COLO668 (cell line): ENCODE measurements around the gene PRAC2.

ENCODE experiments used
- DNase-seq: peaks from one replicate; lab custom pipeline; 2025; ENCODE audit not compliant: unreplicated experiment; lab: John Stamatoyannopoulos, UW

PRAC2 gene

DNA sequence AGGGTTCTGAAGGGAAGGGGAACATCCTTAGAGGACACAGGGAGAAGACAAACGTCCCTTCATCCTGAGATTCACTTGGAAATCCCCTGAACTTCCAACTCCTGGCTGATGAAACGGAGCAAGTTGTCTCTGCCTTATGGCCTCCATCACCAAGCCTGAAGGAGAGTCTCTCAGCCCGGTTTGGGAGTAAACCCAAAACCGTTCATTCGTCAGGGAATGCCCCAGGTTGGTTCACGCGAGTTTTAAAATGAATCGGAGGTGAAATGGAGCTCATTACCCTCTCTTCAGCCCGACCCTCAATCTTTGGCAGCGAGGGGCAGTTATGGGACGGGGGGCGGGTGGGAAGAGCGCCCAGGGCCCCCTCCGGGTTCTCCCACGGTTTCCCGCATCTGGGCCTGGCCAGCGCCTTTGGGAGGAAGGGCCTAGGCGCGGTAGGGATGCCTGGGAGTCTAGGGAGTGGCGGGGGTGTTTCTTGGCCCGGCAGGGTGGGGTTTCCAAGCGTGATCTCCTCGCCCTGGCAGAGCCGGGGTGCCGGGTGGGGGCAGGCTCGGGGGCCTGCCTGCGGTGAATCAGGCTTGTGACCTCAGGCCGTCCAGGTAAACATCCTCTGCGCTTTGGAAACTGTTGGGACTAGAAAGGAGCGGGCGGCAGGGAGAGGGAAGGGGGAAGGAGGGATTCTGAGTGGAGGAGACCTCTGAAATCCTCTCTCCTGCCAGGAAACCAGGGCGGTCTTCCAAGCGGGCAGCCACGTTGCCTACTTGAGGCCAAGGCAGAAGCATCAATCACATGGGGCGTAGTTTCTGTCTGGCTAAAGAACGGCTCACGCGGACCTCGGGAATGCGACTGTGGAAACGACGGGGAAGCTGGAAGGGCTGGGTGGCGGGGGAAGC, 29.7 kb downstream of the PRAC2 start:
- DNase-seq = no peak

DNA sequence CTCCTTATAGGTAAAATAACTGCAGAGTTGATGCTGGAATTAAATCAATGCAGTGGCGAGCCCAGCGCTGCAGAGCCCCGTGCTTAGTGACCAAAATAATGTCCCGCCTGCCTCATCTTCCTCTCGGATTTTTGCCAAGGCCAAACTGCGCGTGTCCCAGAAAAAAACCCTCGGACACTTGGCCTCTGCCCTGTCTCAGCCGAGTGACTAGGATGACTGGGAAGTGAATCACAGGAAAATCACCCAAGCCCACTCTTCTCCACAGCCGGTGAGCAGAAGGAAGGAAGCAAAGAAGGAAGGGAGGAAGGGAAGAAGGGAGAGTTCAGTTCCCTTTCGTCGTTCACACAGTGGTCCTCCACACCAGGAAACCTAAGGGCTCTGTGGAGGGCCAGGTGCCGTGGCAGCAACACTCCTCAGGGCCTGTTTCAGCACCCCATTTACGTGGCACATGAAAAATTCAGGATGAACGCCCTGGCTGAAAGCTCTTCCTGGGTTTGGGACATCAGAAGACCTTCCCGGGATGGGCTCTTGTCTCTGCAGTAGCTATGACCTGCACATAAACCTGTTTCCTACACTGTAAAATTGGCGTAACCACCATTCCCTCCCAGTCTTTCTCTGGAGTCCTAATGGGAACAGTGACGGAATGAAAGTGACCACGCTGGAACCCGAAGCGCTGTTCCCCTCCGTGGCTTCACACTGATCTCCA, 31.0 kb downstream of the PRAC2 start:
- DNase-seq = no peak

DNA sequence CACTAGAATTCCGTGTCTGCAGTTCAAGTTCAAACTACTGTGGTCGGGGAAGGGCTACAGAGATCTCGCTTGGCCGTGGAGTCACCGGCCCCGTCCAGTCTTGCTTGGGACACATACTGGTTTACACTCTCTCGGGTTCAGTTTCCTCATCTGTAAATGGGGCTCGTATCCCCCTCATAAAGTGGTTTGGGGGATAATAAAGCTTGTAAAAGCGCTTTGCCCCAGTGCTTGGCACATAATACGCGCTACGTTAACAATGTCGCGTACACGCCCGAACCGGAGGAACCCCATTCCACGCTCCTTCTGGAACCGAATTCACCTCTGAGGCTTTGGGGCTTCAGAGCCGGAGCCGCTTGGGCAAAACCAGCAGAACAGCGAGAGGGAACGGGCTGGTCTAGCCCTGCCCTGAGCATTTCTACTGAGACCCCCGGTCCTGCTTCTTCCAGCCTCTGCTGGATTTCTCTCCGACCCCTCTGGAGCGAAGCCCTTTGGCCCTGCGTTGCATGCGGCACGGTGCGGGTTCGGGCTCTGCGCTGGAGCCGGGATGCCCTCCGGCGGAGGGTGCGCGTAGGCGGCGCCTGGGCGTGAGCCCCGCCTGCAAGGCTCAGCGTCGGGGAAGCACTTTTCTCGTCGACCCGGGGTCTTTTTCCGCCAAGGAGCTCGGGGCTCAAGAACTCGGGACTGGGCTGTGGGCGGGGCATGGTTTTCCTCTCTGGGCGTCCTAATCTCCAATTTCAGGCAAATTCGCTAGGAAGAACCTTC, 31.7 kb downstream of the PRAC2 start:
- DNase-seq = no peak

DNA sequence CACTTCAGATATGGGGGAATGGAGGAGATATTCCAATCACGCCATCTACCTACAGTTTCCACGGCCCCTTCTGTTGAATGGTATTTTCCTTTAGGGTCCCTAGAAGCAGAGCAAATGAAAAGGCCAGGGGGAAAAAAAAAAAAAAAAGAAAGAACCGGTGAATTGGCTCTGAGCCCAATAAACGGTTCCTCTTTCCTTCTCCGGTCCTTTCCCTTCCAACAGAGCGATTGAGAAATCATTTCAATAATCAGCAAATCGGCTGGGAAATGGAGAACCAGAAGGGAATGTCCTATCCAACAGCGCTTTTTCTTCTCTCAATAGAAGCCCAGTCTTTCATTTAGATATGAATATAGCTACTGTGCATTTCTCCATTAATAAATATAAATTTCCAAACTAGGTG, 32.4 kb downstream of the PRAC2 start:
- DNase-seq = no peak

DNA sequence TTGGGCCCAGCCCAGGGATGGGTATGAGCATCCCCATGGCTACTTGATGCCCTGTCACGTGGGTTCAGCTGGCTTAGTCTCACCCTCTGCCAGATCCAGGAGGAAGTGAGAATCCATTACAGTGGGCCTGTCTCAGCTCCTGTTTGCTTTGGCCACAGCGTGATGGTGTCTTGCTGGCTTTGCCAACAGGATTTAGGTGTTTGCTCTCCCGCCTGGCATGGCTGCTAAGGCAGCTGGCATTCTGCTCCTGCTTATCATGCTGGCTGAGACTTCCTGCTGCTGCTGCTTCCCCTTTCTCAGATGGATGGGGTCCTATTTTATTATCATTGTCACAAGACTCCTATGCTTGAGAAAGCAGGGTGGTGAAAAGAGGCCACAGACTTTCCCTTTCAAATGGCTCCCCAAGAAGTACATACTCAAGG, 33.9 kb downstream of the PRAC2 start:
- DNase-seq = no peak

DNA sequence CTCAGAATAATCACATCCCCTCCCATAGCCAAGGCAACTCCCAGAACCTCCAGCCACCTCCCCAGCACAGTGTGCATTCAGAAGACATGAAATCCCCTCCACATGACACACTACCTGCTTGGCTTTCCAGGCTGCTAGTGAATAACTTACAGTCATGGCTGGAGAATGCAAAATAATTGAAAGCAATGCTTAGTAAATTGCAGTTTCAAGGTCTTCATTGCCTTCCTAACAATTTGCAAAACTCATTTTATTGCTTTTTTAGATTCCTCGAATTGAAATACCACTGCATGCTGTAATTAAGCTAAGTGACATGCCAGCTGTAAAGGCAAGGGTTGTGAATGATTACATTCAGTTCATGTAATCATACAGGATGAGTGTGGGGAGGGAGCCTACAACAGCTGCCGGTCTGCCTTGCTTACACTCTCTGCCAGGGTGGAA, 34.6 kb downstream of the PRAC2 start:
- DNase-seq = no peak

DNA sequence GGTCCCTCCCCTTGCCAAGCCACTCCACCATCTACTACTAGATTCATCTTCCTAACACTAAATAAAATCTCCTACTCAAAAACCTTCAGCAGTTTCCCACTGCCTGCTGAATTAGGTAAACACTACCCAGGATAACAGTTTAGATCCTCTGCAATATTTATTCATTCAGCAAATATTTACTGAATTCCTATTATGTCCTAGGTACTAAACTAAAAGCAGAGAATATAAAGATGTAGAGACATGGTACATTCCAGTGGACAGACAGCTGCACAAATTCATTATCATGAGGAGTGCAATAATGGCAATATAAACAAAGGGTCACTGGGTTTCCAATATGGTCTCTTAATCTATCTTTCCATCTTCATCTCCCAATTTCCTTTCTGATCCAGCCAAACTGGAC, 36.3 kb downstream of the PRAC2 start:
- no peak for DNase-seq

DNA sequence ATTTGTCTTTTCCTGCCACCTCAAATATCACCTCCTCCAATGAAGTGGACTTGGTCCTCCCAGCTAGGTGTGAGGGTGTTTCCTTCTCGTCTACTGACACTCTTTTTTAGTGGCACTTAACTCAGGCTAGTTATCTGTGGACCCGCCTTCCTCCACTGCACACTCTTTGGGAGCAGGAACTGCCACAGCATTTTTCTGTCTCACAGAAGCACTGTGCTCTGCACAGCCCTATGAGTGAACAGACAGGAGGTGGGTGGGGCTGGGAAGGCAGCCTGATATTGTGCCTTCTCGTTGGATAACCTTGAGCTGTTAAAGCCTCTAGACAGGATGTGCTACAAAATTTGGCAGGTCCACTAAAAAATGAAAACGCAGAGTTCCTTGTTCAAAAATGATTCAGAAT, 37.4 kb downstream of the PRAC2 start:
- DNase-seq = no peak

DNA sequence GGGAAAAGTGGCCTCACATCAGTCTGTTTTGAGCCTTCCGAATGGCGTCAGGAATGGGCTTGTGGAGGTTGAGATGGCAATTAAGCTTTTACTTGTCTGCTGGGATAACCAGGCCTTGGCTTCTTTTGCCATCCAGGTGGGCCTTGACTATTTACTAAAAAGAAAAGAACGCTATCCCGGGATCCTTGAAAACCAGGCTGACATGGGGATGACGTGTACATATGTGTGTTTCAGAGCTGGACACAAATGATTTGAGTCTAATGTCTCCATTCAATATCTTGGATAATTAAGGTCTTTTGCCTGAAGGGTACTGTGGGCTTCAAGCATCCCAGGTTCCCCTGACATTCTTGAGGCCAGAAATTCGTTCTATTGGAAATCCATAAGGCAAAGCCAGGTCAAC, 38.1 kb downstream of the PRAC2 start:
- DNase-seq = no peak

DNA sequence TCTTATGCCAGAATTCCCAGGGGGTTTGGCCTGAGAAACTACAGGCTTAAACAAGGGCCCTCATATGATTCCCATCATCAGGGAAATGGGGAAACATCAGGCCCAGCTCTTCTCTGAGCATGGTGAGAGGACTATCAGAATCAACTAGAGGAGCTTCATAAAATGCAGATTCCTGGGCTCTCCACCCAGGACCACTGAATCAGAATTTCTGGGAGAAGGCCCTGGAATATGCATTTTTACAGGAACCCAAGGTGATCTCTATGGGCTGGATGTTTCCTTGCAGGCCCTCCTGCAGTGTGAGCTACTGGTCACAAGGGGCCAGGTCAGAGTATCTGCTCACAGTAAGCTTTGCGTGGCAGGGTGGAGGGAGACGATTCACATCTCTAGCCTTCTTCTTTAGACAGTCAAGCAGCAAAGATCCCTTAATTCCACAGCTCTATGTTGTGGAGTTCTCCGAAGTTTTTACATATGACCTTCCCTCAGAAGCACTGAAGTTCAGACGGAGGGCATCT, 44.3 kb downstream of the PRAC2 start:
- no peak for DNase-seq

DNA sequence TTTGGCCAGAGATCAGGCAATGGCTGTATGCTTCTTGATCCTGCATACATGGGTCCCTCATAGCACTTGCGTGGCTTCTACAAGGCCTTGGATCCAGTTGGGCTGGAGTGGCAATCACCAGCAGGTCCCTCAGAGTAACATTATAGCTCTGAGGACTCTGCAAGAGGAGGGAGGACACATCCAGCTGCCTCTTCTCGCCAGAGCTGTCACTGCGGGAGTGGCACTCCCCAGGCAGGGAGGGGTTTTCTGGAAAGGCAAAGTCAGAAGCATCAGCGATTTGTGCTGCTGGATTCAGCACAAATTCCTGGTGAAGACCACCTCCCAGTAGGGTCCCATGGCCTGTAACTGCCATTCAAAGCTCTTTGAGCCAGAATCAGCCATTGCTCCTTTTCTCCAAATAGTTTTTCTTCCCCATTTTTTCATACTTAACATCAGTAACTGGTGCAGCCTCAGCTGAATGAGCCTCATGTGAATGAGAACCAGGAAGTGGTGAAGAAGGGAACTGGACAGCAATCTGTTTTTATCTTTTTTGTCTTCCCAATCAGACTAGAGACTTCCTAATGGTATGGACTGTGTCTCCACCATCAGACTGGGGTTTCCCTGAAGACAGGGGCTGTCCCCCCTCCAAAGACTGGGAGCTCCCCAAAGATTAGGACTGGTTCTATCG, 46.2 kb downstream of the PRAC2 start:
- DNase-seq = no peak

DNA sequence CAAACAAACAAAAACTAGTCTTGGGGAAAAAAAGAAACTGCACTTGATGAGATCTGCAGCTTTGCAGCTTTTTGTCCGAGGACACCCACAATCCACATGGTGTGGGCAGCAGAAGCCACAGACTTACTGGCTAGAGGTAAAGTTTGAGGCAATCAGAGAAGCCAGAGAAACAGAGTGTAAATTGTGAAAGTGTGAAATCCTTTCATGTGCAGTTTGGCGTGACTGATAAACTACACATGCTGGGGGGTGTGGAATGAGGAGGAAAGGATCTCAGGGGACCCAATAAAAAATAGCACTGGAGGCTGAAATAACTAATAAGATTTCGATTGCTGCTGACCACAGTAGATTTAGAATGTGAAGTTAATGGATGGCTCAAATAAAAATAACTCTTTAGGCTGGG, 48.0 kb downstream of the PRAC2 start:
- no peak for DNase-seq

DNA sequence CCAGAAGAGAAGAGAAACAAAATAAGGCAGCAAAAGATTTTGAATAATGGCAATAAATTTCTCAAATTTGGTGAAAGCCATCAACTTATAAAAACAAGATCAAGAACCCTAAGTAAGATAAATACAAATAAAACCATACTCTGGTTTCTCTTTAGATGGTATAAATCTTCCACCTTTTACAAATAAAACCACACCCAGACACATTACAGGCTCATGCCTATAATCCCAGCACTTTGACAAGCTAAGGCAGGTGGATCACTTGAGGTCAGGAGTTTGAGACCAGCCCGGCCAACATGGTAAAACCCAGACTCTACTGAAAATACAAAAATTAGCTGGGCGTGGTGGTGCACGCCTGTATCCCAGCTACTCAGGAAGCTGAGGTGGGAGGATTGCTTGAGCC, 50.3 kb downstream of the PRAC2 start:
- DNase-seq = no peak
